Mesenchymal stem cell (in vitro differentiated cells and primary cell): ENCODE data around the gene GXYLT1.

Experiments
- DNase-seq: peaks from one replicate; pipeline ENCODE4 v3.0.0-alpha.2; 2013
- H2AFZ ChIP-seq: one replicate; pipeline ENCODE4 v1.6.1; 2013; ENCODE audit warnings: low read depth, mild to moderate bottlenecking, control low read depth, inconsistent platforms, low read length, moderate library complexity
- H2AK5ac ChIP-seq: 2 replicates; pipeline ENCODE4 v1.6.1; 2013; ENCODE audit warnings: low read length, moderate library complexity, mild to moderate bottlenecking, inconsistent platforms; ENCODE audit not compliant: severe bottlenecking
- H2BK120ac ChIP-seq: one replicate; pipeline ENCODE4 v1.6.1; 2013; ENCODE audit warnings: low read depth, mild to moderate bottlenecking, inconsistent platforms, low read length, moderate library complexity
- H2BK12ac ChIP-seq, 2 experiments: one replicate each; pipeline ENCODE4 v1.6.1; 2013; ENCODE audit warnings: inconsistent platforms in 2 of 2, low read length in 2 of 2, mild to moderate bottlenecking in 2 of 2, moderate library complexity in 2 of 2, control low read depth in 1 of 2
- H2BK15ac ChIP-seq: one replicate; pipeline ENCODE4 v1.6.1; 2013; ENCODE audit warnings: mild to moderate bottlenecking, low read depth, inconsistent platforms; ENCODE audit not compliant: poor library complexity, severe bottlenecking
- H2BK5ac ChIP-seq: 2 replicates; pipeline ENCODE4 v1.6.1; 2013; ENCODE audit warnings: low read depth, mild to moderate bottlenecking, low read length, control low read depth, inconsistent platforms; ENCODE audit not compliant: poor library complexity, severe bottlenecking
- H3K14ac ChIP-seq, 2 experiments: one replicate each; pipeline ENCODE4 v1.6.1; 2013; ENCODE audit warnings: inconsistent platforms in 2 of 2, low read length in 2 of 2, control low read depth in 1 of 2, mild to moderate bottlenecking in 1 of 2, moderate library complexity in 1 of 2
- H3K18ac ChIP-seq, 2 experiments: one replicate each; pipeline ENCODE4 v1.6.1; 2013; ENCODE audit warnings: inconsistent platforms in 2 of 2, low read length in 2 of 2, control low read depth in 1 of 2, low read depth in 1 of 2, mild to moderate bottlenecking in 1 of 2
- H3K23ac ChIP-seq, 2 experiments: one replicate each; pipeline ENCODE4 v1.6.1; 2013; ENCODE audit warnings: inconsistent platforms in 2 of 2, low read length in 2 of 2, mild to moderate bottlenecking in 2 of 2, moderate library complexity in 2 of 2, control low read depth in 1 of 2
- H3K27ac ChIP-seq: 2 replicates; pipeline ENCODE4 v1.5.1; 2013; ENCODE audit warnings: mild to moderate bottlenecking, moderate library complexity, low read length, control low read depth, inconsistent platforms; ENCODE audit not compliant: poor library complexity, severe bottlenecking
- H3K27me3 ChIP-seq, 2 experiments: 2 replicates each; pipeline versions ENCODE4 v1.6.1 to v1.7.0; 2013; ENCODE audit warnings: low read length in 2 of 2, mild to moderate bottlenecking in 2 of 2, moderate library complexity in 2 of 2, control low read depth in 1 of 2, inconsistent platforms in 1 of 2; ENCODE audit not compliant: control insufficient read depth in 1 of 2, insufficient read depth in 1 of 2
- H3K36me3 ChIP-seq, 2 experiments: 2 replicates each; pipeline versions ENCODE4 v1.6.1 to v1.7.0; 2013; ENCODE audit warnings: low read length in 2 of 2, control low read depth in 1 of 2, inconsistent platforms in 1 of 2, low read depth in 1 of 2, mild to moderate bottlenecking in 1 of 2; ENCODE audit not compliant: insufficient read depth in 2 of 2, control insufficient read depth in 1 of 2
- H3K4ac ChIP-seq, 2 experiments: one replicate each; pipeline ENCODE4 v1.6.1; 2013; ENCODE audit warnings: inconsistent platforms in 2 of 2, low read length in 2 of 2, mild to moderate bottlenecking in 2 of 2, moderate library complexity in 2 of 2, control low read depth in 1 of 2, low read depth in 1 of 2
- H3K4me1 ChIP-seq: 2 replicates; pipeline ENCODE4 v1.6.1; 2013; ENCODE audit warnings: low read depth, low read length, control low read depth; ENCODE audit not compliant: control insufficient read depth, insufficient read depth
- H3K4me2 ChIP-seq: 2 replicates; pipeline ENCODE4 v1.6.1; 2013; ENCODE audit warnings: low read length, mild to moderate bottlenecking, inconsistent platforms; ENCODE audit not compliant: poor library complexity, severe bottlenecking
- H3K4me3 ChIP-seq, 2 experiments: 2 replicates each; pipeline versions ENCODE4 v1.5.1 to v1.7.0; 2013; ENCODE audit warnings: low read length in 2 of 2, mild to moderate bottlenecking in 2 of 2, control low read depth in 1 of 2, low read depth in 1 of 2; ENCODE audit not compliant: insufficient read depth in 1 of 2
- H3K79me1 ChIP-seq: replicated peaks from 2 replicates; pipeline ENCODE4 v1.6.1; 2013; ENCODE audit warnings: mild to moderate bottlenecking, control low read depth, low read length, inconsistent platforms; ENCODE audit not compliant: poor library complexity, severe bottlenecking
- H3K9ac ChIP-seq: 2 replicates; pipeline ENCODE4 v1.7.0; 2013; ENCODE audit warnings: mild to moderate bottlenecking, low read length, moderate library complexity
- H3K9me3 ChIP-seq: 2 replicates; pipeline ENCODE4 v1.7.0; 2013; ENCODE audit warnings: mild to moderate bottlenecking, low read length; ENCODE audit not compliant: control insufficient read depth
- H4K8ac ChIP-seq: one replicate; pipeline ENCODE4 v1.6.1; 2013; ENCODE audit warnings: inconsistent platforms, mild to moderate bottlenecking, low read length, moderate library complexity
- H4K91ac ChIP-seq: one replicate; pipeline ENCODE4 v1.6.1; 2013; ENCODE audit warnings: mild to moderate bottlenecking, low read length, inconsistent platforms
- WGBS: methylation state at CpG from one replicate; pipeline ENCODE4 v1.1.7; 2013; ENCODE audit warnings: mixed read lengths; 5-methylcytosine and 5-hydroxymethylcytosine counted together

GXYLT1 gene

DNA sequence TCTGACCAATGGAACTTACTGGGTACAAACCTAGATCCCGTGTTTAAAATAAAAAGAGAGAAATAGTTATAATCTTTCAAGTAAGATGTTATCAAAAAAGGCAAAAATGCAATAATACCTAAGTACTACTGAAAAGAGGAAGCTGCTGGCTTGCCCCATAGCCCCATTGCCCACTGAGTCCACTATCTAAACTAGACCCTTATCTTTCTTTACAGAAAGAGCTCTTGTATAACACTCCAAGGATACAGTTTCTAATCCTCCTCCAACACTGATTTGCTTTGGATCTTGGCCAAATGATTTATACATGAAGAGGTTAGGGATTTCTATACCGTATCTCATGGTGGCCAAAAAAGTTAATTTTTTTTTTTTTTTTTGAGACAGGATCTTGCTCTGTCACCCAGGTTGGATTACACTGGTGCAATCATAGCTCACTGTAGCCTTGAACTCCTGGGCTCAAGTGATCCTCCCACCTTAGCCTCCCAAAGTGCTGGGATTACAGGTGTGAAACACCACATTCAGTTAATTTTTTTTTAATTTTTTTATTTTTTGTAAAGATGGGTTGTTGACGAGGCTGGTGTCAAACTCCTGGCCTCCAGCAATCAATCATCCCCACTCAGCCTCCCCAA, 2.6 kb downstream of the GXYLT1 start:
- H4K8ac ChIP-seq = no peak overlapping the region
- H4K91ac ChIP-seq = no peak overlapping the region
- peaks cover 3% of the 10 kb centered on the region for H3K79me1 ChIP-seq
- H3K4me1 ChIP-seq = peaks cover 3% of the 10 kb centered on the region
- H2BK5ac ChIP-seq = no peak overlapping the region
- H3K9ac ChIP-seq = no peak overlapping the region
- H3K14ac ChIP-seq = no peak overlapping the region
- no peak overlapping the region for H2AFZ ChIP-seq
- H3K27ac ChIP-seq = no peak overlapping the region
- H3K23ac ChIP-seq = no peak overlapping the region
- H3K9me3 ChIP-seq = no peaks in the 10 kb centered on the region
- H2BK120ac ChIP-seq = no peak overlapping the region
- DNase-seq = no peak
- no peak overlapping the region for H3K4ac ChIP-seq
- H2AK5ac ChIP-seq = no peak overlapping the region
- H2BK12ac ChIP-seq = no peak overlapping the region
- H3K18ac ChIP-seq = no peak overlapping the region
- no peak overlapping the region for H2BK15ac ChIP-seq
- WGBS = 87% methylated on average over 2 of the region's 3 CpGs
- H3K4me2 ChIP-seq = no peak overlapping the region
- no peaks in the 10 kb centered on the region for H3K36me3 ChIP-seq
- H3K4me3 ChIP-seq = no peak overlapping the region
- H3K27me3 ChIP-seq = no peaks in the 10 kb centered on the region

DNA sequence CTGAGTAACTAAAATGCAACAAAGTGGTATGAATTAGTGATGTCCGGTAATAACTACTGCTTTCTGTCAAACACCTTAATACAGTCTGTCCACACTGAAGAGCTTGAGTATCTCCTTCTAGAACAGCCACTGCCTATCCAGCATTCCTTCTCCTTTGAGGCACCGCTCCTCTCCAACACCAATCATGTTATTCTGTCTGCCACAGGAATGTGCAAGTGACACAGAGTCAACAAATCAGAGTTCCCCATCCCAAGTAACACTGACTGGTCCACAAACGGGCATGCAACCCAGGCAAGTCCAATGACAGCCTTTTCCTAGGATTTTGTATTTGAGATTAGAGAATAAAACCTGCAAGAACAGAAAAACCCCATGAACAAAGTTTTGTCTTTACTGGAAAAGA, 3.8 kb downstream of the GXYLT1 start:
- no peak overlapping the region for H4K8ac ChIP-seq
- no peak overlapping the region for H2AK5ac ChIP-seq
- peaks cover 4% of the 10 kb centered on the region for H3K4me1 ChIP-seq
- peak; percentile 57 for DNase-seq
- no peak overlapping the region for H4K91ac ChIP-seq
- no peak overlapping the region for H2BK5ac ChIP-seq
- no peak overlapping the region for H3K14ac ChIP-seq
- H2AFZ ChIP-seq = no peak overlapping the region
- no peaks in the 10 kb centered on the region for H3K9me3 ChIP-seq
- H3K27me3 ChIP-seq = no peaks in the 10 kb centered on the region
- H2BK120ac ChIP-seq = no peak overlapping the region
- H3K27ac ChIP-seq = no peak overlapping the region
- no peak overlapping the region for H3K4me3 ChIP-seq
- peaks cover 6% of the 10 kb centered on the region for H3K79me1 ChIP-seq
- no peak overlapping the region for H3K18ac ChIP-seq
- no peak overlapping the region for H3K4me2 ChIP-seq
- 65% methylated on average over 2 of the region's 3 CpGs for WGBS
- no peak overlapping the region for H3K9ac ChIP-seq
- H2BK15ac ChIP-seq = no peak overlapping the region
- H3K36me3 ChIP-seq = no peaks in the 10 kb centered on the region
- no peak overlapping the region for H3K4ac ChIP-seq
- no peak overlapping the region for H3K23ac ChIP-seq
- H2BK12ac ChIP-seq = no peak overlapping the region

DNA sequence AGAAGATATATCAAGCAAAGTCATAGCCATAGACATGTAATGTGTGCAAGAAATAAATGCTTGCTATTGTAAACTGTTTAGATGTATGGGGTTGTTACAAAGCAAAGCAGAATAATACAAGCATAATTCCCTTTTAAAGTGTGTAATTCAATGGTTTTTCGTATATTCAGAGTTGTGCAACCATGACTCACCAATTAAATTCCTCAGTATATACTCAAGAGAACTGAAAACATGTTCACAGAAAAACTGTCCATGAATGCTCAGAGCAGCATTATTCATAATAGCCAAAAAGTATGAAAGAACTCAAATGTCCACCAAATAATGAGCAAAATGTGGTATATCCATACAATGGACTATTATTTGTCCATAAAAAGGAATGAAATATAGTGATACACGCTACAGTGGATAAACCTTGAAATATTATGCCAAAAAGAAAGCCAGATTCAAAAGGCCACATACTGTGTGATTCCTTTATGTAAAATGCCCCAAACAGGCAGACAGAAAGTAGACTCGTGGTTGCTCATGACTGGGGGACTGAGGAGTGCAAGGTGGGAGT, 9.3 kb downstream of the GXYLT1 start:
- no peak overlapping the region for H3K4me2 ChIP-seq
- no peak overlapping the region for H2BK5ac ChIP-seq
- H2AFZ ChIP-seq = no peak overlapping the region
- 76% methylated on average over 1 of the region's 3 CpGs for WGBS
- H3K79me1 ChIP-seq = peaks cover 6% of the 10 kb centered on the region
- no peak overlapping the region for H2BK15ac ChIP-seq
- no peak overlapping the region for H3K23ac ChIP-seq
- H3K36me3 ChIP-seq = no peaks in the 10 kb centered on the region
- no peak overlapping the region for H2BK120ac ChIP-seq
- no peak overlapping the region for H3K14ac ChIP-seq
- H2AK5ac ChIP-seq = no peak overlapping the region
- H3K18ac ChIP-seq = no peak overlapping the region
- no peak overlapping the region for H3K4me3 ChIP-seq
- no peak overlapping the region for H2BK12ac ChIP-seq
- H3K4me1 ChIP-seq = peaks cover 5% of the 10 kb centered on the region
- no peak overlapping the region for H3K27ac ChIP-seq
- no peak overlapping the region for H4K8ac ChIP-seq
- H4K91ac ChIP-seq = no peak overlapping the region
- DNase-seq = peak; percentile 71
- no peak overlapping the region for H3K9ac ChIP-seq
- H3K4ac ChIP-seq = no peak overlapping the region
- no peaks in the 10 kb centered on the region for H3K27me3 ChIP-seq
- H3K9me3 ChIP-seq = no peaks in the 10 kb centered on the region

DNA sequence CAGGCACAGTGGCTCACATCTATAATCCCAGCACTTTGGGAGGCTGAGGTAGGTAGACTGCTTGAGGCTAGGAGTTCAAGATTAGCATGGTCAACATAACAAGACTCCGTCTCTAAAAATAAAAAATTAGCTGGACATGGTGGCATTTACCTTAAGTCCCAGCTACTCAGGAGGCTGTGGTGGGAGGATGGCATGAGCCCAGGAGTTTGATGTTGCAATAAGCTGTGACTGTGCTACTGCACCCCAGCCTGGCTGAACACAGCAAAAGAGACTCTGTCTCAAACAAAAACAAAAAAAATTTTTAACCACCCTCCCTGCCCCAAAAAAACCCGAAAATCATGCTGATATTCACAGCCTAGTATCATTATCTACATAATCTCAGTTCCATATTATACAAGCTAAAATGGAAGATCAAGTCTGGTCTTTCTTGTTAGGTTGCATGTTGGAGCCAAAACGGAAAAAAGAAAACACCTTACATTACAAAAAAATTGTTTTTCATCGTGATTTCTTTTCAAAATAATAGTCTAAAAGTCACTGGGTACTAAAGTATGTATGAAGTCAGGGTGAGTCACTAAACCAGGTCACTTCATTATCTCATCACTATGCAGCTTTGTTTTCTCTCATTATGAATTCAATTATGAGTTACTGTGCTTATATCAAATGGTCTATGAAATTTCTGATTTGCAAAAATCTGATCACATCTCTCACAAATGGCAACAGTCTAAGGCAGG, 13.8 kb downstream of the GXYLT1 start:
- no peaks in the 10 kb centered on the region for H3K36me3 ChIP-seq
- H2AFZ ChIP-seq = no peak overlapping the region
- no peak overlapping the region for H2BK12ac ChIP-seq
- H3K9me3 ChIP-seq = no peaks in the 10 kb centered on the region
- H4K8ac ChIP-seq = no peak overlapping the region
- H3K27me3 ChIP-seq = no peaks in the 10 kb centered on the region
- no peak overlapping the region for H2BK15ac ChIP-seq
- H3K4me3 ChIP-seq = peak overlapping the region in 1 of 2 experiments; percentile 74
- H2BK120ac ChIP-seq = no peak overlapping the region
- peak; percentile 54 for DNase-seq
- H4K91ac ChIP-seq = no peak overlapping the region
- peak overlapping the region; percentile 22 for H2AK5ac ChIP-seq
- peaks cover 4% of the 10 kb centered on the region for H3K4me1 ChIP-seq
- peak overlapping the region; percentile 64 for H3K27ac ChIP-seq
- peak overlapping the region; percentile 93 for H3K9ac ChIP-seq
- peaks cover 3% of the 10 kb centered on the region for H3K79me1 ChIP-seq
- 60% methylated on average over 1 of the region's 4 CpGs for WGBS
- no peak overlapping the region for H3K23ac ChIP-seq
- peak overlapping the region; percentile 38 for H3K4me2 ChIP-seq
- no peak overlapping the region for H3K14ac ChIP-seq
- no peak overlapping the region for H2BK5ac ChIP-seq
- no peak overlapping the region for H3K4ac ChIP-seq
- H3K18ac ChIP-seq = no peak overlapping the region
